Fibroblast of mammary gland (primary cell): ENCODE results near the gene AFTPH.

Source experiments
- DNase-seq: peaks from one replicate; pipeline ENCODE4 v3.0.0-alpha.2; 2010; ENCODE audit warnings: low read depth
- H3K4me3 ChIP-seq: 2 replicates; pipeline ENCODE4 v1.5.1; 2011; ENCODE audit warnings: low read depth, mild to moderate bottlenecking, low read length, moderate library complexity; ENCODE audit not compliant: control insufficient read depth
- TF ChIP-seq, protein P1 (sequence below): conservative IDR thresholded peaks from 2 replicates; pipeline ENCODE4 v1.5.1; 2011; ENCODE audit warnings: low read depth, low read length, inconsistent platforms; ENCODE audit not compliant: control insufficient read depth, insufficient read depth

AFTPH gene

DNA sequence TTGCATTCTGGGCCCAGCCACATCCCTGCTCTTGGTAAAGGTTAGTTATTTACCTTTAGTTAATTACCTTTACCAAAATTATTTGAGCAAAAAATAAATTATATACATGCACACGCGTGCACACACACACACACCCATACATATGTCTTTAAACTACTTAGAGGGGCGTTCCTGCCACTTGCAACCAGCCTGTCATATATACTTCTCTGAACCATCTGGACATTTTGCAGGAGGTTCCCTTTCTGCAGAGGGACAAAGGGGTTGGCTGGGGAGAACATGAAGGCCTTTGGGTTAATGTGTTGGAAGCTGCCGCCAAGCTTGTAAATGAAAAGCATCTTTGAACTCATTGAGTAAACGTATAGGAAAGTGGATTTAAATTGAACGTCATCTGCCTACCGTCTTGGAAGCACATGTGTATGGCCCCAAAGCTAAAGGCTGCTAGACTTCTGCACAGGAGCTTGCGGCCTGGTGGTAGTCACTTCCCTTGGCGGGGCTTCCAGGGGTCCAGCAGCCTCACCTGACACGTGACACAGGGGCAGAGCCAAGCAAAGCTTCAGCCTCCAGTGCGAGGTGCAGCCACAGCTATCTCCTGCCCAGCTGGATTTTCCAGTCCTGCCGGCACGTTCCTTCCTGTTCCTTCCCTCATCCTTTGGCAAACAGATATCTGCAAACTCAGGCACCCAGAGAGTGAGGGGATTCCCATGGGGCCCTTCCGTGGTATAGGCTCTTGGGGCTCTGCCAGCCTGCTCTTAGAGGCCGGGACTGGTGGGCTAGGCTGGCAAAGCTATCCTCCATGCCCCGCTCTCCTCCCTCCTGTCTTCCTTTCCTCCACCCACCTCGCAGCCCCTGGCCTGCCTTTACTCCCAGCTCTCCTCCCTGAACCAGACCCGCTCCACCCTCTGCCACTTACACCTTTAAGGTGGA is 83.5 kb downstream of the AFTPH start:
- TF ChIP-seq, protein P1, sequence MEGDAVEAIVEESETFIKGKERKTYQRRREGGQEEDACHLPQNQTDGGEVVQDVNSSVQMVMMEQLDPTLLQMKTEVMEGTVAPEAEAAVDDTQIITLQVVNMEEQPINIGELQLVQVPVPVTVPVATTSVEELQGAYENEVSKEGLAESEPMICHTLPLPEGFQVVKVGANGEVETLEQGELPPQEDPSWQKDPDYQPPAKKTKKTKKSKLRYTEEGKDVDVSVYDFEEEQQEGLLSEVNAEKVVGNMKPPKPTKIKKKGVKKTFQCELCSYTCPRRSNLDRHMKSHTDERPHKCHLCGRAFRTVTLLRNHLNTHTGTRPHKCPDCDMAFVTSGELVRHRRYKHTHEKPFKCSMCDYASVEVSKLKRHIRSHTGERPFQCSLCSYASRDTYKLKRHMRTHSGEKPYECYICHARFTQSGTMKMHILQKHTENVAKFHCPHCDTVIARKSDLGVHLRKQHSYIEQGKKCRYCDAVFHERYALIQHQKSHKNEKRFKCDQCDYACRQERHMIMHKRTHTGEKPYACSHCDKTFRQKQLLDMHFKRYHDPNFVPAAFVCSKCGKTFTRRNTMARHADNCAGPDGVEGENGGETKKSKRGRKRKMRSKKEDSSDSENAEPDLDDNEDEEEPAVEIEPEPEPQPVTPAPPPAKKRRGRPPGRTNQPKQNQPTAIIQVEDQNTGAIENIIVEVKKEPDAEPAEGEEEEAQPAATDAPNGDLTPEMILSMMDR: no peak
- no peak overlapping the region for H3K4me3 ChIP-seq

DNA sequence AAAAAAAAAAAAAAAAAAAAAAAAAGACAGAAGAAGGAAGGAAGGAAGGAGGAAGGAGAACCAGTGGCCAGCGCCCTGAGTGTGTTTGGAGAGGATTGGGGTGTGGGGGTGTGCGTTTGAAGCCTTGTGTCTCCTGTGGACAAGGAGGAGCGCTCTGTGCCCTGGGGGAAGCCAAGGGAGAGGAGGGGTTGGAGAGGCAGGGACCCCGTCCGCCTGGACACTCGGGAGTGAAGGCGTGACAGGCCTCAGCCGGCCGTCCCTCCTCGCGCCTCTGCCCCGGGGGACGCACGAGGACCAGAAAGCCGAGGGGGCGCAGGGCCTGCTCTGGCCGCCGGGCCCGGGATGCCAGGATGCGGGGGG is 84.7 kb downstream of the AFTPH start:
- TF ChIP-seq, protein P1: no peak
- peak overlapping the region; percentile 9 for H3K4me3 ChIP-seq

More for the DNA sequence above, 83.5 kb downstream of the AFTPH start:
- DNase-seq: no peak

DNA sequence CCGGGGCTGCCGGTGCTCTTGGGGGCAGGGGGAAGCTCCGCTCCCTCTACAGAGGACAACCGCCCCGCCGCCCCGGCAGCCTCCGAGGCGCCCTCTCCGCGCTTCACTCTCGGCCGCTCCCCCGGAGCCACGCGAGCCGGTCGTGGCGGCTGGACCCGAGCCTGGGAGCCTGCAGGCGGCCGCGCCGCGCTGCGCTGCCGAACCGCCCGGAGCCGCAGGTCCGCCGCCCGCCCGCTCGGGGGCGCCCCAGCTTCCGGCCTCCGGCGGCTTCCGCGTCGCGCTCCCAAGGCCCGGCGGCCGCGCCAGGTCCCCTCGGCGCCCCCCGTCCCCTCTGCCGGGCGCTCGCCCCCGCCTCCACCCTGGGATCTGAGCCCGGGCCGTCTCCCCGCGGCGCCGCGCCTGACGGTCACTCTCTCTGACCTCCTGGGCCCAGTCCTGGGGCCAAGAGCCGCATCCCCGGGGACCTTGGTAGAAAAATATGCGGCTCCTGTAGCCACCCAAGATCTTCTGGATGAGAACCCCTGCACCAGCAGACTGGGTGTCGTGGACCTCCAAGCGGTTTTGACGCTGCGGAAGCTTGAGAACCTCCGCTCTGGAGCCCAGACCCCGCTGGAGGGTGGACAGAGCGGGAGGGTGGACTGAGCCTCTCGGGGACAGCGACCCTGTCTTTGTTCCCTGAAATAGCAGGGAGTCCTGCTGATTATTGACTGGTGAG is 85.3 kb downstream of the AFTPH start:
- TF ChIP-seq, protein P1: no peak

More for the DNA sequence above, 84.7 kb downstream of the AFTPH start:
- no peak for DNase-seq

DNA sequence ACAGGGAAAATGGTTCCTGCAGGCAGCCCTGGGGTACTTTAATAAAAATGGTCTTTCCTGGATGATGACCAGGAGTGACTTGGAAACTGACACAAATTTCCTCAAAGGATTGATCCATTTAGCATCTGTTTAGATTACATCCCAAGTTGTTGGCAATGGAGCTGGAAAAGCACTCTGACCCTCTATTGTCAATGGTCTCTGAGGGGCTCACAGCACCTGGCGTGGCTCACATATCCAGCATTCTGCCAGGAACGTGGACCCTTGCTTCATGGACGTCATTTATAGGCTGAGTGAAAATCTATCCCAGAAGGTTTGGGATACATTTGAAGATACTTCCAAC is 85.8 kb downstream of the AFTPH start:
- no peak for DNase-seq
- no peak overlapping the region for H3K4me3 ChIP-seq
- TF ChIP-seq, protein P1: no peak

More for the DNA sequence above, 85.3 kb downstream of the AFTPH start:
- peak overlapping the region; percentile 35 for H3K4me3 ChIP-seq
- DNase-seq: peak; percentile 39

DNA sequence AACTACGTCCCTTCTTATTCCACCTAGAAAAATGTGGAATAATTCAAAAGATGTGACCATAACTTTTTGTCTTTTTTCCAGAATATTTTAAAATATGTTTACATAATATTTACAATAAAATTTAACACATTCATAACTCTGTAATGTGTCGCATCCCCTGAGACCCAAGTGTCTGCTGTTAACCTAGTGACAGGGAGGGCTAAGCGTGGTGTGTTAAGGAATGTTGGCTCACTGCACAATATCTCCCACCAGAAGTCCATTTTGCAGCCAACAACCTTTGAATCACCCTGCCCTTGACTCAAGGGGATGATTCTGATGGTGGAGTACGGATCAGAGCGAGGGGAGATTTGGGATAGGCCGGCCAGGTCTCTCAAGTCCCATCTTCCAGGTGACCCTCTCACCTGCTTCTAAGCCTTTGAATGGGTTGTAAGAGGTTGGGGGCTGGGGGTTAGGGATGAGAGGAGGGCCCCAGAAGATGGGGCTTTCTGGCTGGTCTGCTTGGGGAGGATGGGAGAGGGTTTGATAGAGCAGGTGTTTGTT is 86.3 kb downstream of the AFTPH start:
- H3K4me3 ChIP-seq: no peak overlapping the region
- DNase-seq: no peak
- TF ChIP-seq, protein P1: no peak

DNA sequence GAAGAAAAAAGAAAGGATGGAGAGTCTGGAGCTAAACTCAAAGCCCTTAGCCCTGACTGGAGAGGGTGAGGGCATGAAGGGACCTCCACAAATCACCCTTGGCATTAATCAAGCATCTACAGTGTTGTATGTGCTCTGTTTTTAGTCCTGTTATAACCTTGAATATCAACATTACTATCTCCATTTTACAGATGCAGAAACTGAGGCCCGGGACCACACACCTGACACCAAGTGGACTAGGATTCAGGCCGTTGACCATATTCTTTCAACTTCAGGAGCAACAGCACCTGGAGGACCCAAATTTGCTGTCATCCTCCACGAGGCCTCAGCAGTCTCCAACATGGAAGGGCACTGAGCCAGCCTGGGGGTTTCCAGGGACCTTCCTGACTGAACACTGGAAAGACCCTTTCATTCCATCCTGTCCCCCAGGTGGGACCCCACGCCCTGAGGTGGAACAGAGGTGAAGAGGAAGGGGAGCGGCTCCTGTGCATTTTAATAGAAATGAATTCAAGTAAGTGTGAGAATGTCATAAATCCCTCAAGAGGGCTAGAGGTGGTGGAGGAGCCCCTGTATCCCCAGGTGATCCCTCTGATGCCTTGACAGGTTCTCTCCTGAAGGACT is 88.6 kb downstream of the AFTPH start:
- DNase-seq: no peak
- TF ChIP-seq, protein P1: no peak
- no peak overlapping the region for H3K4me3 ChIP-seq
